Activated gamma-delta T cell treated with anti-CD3 and anti-CD28 coated beads, Interleukin-2, amount 50 U/mL, for 16 hours (primary cell): ENCODE data around the gene NTN1.
"Not testable (repeated sequence)": the region's sequence is repeated elsewhere in the genome, so short reads cannot be mapped to it uniquely, and the experiment has no call there.

ENCODE experiments used
- DNase-seq: peaks from one replicate; pipeline ENCODE4 v3.0.0-alpha.2; 2020; ENCODE audit warnings: low read depth

The NTN1 gene

DNA sequence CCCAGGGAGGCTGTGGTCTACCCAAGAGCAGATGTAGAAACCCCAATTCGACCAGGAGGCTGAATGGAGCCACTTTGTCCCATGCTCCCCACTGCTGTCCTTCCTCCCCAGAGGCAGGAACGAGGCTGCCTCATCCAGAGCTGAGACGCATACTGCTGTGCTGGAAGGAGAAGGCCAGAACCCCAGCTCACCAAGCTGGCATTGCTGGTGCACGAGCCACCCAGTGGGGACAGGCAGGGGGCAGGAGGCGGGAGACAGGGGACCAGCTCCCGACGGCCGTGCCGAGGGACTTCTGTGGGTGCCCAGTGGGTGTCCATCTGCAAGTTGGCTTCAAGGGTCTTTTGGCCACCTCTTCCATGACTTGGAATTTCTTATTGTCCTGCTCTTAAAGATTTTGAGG, 66.6 kb downstream of the NTN1 start:
- no peak for DNase-seq

DNA sequence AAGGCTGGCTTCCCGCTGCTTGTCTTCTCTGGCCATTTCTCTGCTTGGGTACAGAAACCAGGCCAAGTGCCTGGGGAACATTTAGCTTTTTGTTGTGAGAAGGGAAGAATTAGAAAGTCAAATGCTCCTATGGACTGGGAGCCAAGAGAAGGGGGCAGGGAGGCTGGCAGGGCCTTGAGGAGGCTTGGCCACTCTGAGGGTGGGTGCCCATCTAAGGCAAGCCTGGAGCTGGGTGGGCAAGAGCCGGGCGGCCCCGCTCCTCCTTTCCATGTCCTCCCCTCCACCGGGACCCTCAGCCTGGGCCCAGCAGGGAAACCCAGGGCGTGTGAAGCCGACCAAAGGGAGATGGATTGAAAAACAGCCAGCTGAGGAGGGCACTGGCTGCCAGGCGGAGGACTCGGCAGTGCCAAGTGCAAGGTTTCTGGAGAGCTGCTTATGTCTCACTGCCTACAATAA, 69.4 kb downstream of the NTN1 start:
- DNase-seq: no peak

DNA sequence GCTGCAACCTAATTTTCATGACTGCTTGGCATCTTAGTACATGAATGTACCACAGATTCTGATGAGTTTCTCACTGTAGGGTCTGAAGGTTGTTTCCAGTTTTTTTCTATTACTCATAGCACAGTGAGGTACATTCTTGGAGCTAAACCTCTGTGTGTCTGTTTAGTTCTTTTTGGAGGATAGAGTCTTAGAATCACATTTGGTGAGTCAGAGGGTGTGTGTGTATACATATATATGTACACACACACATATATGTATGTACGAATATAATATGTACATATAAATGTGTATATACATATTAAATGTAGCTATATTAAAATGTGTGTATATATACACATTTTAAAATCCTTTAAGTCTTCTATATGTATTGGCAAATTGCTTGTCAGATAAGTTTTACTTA, 72.9 kb downstream of the NTN1 start:
- DNase-seq: no peak

DNA sequence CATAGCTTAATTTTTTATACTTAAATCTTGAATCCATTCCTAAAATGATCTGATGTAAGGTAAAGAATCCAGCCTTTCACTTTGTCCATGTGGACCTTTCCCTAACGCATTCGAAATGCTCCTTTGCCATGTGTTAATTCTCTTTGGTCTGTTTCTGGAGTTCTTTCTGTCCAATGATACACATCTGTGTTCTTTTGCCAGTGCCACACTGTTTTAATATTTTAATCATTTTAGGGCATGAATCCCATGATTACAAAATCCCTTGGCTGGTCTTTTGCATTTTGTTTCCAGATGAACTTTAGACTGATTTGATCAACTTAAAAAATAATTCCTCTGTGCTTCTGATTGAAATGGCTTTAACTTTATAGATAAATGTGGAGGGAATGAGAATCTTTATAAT, 74.1 kb downstream of the NTN1 start:
- no peak for DNase-seq

DNA sequence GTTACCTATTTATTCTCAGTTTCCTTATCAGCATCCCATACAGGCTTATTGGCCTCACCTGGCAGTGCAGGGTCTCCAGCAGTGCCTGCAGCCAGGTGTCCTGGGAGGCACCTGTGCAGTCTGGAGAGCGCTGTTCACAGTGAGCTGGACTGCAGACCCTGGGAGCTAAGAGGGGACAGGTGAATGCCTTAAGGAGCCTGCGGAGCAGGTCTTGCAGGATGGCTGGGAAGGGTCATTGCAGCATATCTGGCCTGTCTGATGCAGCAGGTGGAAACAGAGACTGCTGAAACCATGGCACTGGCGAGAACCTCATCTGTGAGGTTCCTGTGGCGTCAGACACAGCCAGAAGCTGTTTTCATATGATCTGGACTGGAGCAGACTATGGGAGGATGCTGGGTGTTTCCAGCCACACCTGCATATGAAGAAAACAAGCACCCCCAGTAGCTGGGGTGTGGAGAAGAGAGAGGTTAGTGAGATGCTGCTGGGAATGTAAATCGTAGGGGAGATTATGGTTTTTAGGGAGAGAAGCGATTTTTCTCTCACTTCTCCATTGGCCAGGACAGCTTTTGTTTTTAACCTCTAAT, 77.0 kb downstream of the NTN1 start:
- no peak for DNase-seq

DNA sequence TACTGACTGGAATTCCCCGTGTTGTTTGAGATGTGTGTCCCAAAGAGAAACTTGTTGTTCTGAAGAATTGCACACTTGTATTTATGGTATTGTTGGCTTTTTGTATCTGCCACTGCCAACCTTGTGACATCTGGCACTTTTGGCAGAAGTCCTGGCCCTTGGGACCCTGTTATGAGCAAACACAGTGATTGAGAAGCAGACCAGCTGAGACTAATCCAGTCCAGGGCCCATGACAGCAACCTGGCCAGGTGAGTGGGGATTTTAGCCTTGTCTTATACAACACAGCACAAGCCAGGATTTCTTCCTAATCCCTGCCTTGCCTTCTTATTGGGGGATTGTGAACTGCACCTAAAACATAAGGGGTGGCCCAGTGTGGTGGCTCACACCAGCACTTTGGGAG, 80.0 kb downstream of the NTN1 start:
- DNase-seq: no peak

DNA sequence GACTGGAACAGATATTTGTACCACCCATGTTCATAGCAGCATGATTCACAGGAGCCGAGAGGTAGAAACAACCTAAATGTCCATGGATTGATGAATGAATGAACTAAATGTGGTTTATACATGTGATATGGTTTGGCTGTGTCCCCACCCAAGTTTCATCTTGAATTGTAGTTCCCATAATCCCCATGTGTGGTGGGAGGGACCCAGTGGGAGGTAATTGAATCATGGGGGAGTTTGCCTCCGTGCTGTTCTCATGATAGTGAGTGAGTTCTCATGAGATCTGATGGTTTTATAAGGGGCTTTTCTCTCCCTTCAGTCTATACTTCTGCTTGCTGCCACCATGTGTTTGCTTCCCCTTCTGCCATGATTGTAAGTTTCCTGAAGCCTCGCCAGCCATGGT, 81.9 kb downstream of the NTN1 start:
- DNase-seq: not testable (repeated sequence)

DNA sequence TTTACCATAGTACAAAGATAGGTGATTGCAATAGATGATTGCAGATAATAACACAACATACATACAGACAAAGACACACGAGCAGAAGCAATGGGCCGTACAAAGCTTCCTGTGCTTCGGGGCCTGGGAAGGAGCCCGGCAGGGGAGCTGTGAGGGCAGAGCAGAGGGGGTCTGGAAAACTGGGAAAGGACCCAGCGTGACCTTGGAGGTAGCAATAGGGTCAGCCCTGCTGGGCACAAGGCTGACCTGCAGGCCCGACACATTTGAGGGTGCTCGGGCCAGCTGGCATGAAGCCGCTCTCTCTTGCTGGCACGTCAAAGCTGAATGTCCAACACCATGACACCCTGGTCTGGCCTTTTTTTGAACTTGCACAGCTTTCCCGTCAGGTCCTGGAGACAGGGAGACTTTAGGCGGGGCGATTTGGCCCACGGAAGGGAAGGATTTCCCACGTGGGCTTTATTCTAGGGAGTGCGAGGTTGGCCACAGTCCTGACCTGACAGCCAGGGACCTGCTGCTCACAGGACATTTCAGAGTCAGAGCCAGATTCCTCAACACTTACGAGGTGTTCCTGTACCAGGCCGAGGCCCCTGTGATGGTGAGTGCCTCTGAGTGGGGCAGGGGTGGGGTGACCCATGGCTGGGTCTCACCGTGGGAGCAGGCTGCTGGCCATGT, 83.2 kb downstream of the NTN1 start:
- no peak for DNase-seq

DNA sequence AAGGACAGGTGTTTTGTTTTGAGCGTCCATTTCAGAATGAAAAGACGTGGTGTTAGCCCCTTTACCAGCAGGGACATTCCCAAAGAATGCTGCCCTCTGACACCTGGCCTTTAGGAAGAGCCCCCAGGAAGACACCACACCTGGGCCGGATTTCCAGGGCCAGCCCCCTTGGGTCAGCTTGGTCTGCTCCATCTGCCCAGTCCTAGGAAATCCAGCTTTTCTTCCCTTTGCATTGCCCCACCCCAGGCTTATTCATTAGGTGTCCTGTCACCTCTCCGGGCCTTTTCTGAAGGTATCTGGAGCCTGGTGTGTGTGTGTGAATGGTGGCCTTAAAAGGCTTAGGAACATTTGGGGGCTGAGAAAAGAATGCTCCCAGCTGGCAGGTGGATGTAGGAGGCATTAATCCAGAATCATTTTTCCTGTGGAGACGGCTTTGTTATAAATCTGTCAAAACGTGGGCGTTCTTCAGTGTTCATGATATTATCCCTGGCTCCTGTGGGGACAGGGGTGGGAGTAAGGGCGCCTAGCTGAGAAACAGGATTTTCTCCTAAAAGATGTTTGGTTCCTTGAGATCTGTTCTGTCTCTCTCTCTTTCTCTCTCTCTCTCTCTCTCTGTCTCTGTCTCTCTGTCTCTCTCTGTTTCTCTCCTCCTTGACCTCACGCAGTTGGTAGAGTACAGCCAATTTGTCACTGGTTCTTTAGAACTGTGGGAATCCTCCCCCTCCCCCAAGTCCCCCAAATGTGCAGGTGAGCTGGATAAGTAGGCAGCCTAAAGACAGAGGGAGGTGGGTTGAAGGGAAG, 84.0 kb downstream of the NTN1 start:
- no peak for DNase-seq

DNA sequence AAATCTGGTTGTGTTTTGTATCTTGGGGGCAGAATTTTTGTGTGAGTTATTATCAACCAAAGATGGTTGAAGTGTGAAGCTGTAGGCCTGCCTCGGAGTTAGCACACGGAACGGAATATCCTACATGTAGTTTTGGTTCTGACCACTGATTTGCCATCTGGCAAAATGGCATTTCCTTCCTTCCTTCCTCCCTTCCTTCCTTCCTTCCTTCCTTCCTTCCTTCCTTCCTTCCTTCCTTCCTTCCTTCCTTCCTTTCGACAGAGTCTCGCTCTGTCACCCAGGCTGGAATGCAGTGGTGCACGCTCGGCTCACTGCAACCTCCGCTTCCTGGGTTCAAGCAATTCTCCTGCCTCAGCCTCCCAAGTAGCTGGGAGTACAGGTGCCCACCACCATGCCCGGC, 85.0 kb downstream of the NTN1 start:
- DNase-seq: not testable (repeated sequence)

DNA sequence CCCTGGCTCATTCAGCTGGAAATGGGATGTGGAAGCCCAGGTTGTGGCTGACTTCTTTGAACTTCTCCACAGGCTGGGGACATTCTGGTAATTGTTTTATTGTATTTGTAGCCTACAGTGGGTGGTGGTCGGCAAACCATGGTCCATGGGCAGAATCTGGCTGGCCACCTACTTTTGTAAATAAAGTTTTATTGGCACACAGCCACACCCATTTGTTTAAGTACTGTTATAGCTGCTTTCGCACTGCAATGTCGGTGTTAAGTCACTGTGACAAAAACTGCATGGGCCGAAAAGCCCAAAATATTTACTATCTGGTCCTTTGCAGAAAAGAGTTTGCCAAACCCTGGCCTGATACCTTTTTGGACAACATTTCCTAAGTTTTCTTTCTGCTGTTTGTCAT, 86.2 kb downstream of the NTN1 start:
- DNase-seq: no peak

DNA sequence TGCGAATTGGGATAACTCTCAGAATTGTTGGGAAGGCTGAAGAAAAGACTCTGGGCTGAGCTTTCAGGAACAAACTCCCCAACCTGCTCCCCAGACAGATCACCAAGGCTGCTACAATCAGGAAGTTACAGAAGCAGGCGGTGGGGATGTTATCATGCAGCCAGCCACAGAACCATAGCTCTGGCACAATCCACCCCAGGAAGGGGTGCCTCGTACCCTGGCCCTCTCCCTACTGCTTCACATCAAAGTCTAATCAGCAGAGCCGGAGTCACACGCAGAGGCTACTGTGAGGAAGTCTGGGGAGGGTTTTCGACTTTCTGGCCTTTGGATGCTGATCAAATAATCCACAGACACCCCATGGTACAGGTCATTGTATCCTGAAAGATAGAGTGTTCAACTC, 86.8 kb downstream of the NTN1 start:
- DNase-seq: no peak

DNA sequence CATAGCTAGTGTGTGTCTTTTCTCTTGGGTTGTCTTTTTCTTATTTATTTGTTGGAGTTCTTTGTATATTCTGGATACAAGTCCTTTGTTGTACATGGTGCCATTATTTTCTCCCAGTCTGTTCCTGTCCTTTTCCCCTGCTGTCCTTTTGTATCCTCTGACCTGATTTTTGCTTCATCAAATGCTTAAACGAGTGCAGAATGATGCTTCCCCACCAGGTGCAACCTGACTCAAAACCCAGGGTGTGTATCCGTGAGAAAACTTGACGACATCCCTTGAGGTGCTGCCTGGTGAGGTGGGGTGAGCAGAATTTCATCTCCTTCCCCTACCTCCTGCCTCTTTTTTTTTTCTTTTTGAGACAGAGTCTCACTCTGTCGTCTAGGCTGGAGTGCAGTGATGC, 88.6 kb downstream of the NTN1 start:
- DNase-seq: no peak

DNA sequence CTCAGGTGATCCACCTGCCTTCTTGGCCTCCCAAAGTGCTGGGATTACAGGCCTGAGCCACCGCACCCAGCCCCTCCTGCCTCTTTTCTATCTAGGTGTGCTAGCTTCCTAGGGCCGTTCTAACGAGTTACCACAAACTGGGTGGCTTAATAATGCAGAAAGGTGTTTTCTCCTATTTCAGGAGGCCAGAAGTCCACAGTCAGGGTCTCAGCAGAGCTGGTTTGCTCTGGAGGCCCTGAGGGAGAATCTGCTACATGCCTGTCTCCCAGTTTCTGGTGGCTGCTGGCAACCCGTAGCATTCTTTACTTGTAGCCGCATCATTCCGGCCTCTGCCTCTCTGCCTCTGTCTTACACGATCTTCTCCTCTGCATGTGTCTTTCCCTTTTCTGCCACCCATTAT, 89.2 kb downstream of the NTN1 start:
- no peak for DNase-seq

DNA sequence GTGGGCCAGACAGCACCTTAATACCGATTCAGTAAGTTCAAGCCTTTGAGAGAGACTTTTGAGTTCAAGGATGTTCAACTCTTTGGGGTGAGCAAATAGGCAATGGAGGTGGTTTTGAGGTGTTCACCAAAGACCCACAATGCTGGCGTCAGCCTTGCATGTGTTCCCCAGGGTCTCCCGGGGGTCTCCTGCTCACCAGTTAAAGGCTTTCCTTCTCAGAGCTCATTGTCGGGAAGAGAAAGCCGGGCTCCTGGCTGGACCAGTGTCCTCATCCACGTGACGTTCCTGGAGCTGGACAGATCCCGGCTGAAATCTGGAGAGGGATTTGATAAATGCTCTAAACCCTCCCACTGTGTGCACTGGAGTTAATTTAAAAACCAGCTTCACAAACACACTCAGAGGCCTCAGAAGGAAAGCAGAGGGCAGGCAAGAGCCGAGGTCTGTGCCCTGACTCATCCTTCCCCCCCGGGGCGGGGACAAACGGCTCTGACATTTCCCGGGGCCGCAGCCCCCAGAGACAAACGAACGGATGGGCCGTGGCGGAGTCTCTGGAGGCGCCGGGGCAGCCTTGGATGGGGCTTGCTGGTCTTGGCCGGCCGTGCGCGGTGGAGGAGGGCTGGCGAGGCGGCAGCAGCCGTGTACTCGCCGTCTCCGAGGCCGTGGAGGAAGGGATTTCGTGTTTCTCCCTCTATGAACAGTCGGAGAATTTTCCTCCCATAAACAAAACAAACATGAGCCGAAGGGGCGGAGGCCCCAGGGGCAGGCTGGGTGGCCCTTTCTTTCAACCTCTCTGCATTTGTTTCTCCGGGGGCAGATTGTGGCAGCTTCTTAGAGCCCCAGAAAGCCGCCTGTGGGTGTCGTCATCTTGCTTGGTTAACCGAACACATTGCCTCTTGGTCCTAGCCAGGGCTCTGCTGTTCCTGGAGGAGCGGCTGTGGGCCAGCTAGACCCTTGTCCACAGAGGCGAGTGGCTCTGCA, 94.2 kb downstream of the NTN1 start:
- DNase-seq: peak; percentile 18

DNA sequence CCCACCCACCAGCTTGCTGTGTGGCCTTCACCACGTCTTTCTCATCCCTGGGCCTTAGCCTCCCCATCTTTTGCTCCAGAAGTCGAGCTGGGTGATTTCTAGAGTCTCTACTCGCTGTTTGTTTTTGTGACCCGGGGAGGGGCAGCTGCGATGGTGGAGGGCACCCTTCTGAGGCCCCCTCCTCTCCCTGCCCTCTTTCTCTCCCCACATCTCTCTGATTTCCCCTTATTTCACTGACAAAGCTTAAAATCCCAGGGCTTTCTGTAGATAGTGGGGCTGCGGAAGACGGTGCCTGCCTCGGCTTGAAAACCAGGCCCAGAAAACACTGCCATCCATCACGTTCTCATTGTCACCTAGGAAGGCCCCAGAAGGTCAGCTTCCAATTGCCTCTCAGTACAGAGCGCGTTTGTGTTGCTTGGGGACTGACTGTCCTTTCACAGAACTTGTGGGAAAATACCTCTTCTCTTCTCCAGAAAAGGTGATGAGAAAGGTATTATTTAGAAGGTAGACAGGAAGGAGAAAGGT, 95.1 kb downstream of the NTN1 start:
- DNase-seq: no peak

DNA sequence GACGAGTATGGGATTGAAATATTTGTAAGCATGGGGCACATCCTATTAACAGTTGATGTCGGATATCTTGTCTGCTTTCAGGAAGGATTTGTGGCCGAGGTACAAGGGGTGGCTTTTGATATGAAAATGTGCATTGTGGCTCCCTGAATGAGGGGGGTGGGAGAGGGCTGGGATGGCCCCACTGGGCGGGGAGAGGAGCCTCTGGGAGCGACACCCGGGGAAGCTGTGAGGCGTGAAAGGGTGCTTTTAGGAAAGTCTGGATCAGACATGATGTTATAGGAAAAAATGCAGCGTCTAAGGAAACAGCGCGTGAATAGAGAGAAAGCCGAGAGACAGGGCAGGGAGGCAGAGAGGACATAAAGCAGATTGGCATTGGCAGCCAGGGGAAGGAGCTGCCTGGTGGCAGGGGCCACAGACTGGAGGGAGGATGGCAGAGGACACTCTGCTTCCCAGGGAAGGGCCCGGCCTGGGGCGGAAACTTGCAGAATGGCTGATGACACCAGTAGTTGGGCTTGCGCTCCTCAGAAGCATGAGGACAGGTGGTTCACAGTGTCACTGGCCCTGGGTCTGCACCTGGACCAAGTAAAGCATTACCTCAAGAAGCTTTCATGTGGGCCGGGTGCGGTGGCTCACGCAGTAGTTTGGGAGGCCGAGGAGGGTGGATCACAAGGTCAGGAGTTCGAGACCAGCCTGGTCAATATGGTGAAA, 95.7 kb downstream of the NTN1 start:
- DNase-seq: no peak

DNA sequence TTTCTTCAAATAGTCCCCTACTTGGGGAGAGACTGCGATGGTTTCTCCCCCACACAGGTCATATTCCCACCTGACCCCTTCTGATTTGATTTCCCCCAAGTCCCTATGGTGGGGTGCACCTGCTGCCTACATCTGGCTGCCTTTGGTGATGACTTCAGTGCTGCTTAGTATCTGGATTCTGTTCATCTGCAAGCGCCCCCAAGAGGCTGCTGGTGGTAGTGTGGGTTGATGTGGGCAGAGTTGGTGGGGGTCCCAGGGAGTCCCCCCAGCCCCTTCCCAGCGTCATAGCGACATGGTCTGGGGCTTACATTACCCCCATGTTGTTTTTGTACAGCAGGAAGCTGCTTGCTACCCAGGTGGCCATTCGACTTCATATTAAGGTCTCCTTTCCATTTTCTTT, 99.2 kb downstream of the NTN1 start:
- DNase-seq: no peak

DNA sequence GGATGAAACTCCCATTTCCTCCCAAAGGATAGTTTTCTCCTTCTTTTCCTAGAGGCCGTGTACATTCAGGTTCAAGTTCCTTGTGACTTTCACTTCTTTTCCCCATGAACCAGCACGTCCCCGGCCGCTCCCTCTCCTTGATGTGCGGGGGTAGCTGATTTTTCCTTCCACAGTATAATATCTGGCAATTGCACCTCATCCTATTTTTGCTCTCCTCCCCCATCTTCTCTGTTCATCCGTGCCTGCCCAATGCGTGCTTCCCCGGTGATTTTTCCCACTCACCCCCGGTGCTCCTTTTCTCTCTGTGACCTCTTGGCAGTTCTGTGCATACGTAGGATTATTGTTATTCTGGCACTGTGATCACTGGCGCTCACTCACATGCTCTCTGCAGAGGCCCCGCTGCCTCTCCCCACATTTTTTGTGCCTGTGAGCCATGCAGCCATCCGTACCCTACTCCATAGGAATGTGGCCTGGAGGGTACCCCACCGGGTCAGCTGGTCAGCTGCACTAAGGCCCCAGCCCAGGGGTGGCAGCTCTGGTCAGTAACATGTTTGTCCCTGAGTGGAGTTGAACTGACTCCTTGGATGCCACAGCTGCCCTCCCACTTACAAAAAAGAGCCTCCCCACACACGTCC, 100.0 kb downstream of the NTN1 start:
- DNase-seq: no peak

DNA sequence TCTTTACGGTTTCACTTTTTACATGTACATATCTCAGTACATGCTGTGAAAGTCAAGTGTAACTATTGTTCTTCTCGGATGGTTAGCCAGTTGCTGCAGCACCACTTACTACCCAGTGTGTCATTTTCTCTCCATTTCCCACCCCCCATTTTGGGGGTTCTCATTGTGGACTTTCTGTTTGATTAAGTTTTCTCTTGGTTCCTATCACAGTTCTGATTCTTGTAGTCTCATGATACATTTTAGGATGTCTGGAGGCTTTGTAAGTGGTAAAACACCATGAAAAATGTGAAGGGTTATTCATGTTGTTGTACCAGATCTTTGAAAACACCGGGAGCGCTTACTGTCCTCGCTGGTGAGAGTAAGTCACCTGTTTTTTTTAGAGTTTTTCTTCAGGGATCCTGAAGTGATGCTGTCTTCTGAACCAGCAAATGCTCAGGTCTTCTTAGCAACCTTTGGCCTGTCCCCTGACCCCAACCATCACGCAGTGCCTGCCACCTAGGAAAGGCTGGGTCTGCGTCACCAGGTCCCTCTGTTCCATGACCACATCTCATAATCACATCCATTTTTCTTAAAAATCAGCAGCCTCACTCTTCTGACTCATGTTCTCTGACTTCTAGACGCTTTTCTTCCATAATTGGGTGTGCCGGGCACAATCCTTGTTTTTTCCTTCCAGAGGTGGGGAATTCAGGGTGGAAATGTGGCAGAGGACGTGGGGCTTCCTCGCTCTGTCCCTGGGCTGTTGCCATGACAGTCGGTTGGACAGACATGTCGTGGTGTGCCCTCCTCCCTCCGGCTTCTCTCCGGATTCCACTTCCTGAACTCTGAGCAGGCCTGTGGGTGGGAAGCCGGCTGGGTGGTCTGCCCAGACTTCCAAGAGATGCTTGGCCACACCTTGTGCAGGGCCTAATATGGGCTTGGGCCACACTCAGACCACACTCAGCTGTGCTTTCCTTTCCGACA, 102.6 kb downstream of the NTN1 start:
- no peak for DNase-seq
